T47D (cell line): Measurements from ENCODE around the gene PHACTR1.

ENCODE experiments used
- DNase-seq, 2 experiments: peaks; one replicate each; pipeline versions ENCODE4 v3.0.0 to v3.0.0-alpha.2; 2011 to 2012; ENCODE audit warnings: low read depth in 1 of 2, low spot score in 1 of 2
- JUND ChIP-seq: IDR thresholded peaks from 2 replicates; pipeline ENCODE4 v1.6.1; 2012; ENCODE audit warnings: low read depth
- in situ Hi-C: cut with HindIII; loops from 2 replicates; pipeline ENCODE4 v1.10.0; 2016; ENCODE audit warnings: low sequenced_read_pairs, low pct_unique_long_range_greater_than_20kb

PHACTR1 gene

DNA sequence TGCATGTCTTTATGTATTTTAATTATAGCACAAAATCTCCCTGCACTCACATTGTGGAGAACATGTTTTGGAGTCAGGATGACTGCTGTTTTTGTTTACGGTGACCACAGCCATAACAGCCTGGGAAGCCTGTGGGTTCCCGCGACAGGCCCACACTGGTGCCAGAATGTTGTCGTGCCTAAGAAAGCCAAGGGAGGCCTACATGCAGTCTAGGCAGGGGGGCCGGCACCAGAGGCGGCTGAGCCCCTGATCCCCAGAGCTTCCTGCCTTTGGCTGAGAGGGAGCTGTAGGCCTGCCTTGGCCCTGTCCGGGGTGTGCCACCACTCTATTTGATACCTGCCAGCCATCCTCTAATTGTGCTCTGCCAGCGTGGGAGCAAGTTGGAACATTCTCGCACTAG, 565.1 kb downstream of the PHACTR1 start:
- TF ChIP-seq JUND: no peak
- DNase-seq: no peak
- in situ Hi-C loops: no loop called here

DNA sequence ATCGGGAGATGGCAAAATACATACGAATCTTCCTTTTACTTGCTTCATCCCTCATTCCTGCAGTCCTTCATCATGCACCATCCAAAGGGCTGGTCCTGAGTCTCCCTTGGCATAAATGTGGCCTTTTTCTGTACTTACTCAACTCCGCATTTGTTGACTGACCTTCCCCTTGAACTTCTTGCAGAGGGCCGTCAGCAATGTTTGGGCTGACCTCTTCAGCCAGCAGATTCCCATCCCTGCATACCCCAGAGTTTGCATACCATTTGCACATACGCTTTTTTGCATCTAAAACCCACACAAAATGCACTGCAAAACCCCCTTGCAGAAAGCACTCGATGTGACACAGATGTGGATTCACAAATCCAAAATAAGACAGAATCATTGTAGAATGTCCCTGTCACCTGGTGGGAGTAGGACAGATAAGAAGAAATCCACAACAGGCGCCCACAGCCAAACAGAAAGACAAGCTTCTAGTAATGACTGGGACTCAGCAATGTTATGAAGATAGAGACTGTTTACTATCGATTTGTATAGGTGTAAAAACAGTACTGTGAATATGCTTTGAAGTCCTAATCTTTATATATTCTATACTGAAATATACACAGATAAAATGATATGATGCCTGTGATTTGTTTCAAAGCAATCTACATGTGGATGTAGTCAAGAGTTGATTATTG, 566.0 kb downstream of the PHACTR1 start:
- DNase-seq: no peak
- TF ChIP-seq JUND: no peak
- in situ Hi-C loops: no loop called here

DNA sequence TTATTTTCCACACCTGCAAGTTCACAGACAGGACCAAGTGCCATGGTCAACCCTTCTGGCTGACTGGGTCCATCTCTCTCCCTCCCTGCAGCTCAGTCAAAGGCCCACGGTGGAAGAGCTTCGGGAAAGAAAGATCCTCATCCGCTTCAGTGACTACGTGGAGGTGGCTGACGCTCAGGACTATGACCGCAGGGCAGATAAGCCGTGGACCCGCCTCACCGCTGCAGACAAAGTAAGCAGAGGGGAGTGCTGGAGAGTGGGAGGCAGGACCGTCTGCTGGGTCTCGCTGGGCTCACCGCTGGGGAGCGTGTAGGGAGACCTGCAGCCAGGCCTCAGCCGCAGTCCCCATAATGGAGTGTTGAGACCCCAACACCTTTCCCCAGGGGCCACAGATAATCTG, 566.8 kb downstream of the PHACTR1 start:
- in situ Hi-C loops: no loop called here
- no peak for TF ChIP-seq JUND
- no peak for DNase-seq

GRCh38 chr6:13284646-13285045, 568.1 kb downstream of the PHACTR1 start:
- in situ Hi-C loops: no loop called here
- no peak for DNase-seq
- TF ChIP-seq JUND: no peak

DNA sequence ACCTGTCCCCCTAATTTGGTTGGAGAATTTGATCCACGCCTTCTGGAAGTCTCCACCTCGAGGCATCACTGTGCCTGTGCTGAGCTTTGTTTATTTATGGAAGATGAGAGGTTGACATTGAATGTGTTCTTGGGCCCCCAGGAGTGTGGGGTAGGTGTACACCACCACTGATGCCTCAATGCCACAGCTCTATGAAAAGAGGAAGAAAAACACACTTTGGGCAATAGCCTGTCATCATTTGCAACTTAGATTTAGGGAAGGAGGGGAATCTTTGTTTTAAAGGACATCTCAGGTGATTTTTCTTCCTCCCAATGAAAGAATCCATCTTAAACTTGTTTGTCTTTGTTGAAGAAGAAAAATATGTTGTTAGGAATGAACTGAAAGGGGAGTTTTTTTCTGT, 569.1 kb downstream of the PHACTR1 start:
- in situ Hi-C loops: no loop called here
- no peak for DNase-seq
- no peak for TF ChIP-seq JUND

GRCh38 chr6:13286181-13286580, 569.6 kb downstream of the PHACTR1 start:
- no peak for TF ChIP-seq JUND
- DNase-seq: no peak
- in situ Hi-C loops: no loop called here

DNA sequence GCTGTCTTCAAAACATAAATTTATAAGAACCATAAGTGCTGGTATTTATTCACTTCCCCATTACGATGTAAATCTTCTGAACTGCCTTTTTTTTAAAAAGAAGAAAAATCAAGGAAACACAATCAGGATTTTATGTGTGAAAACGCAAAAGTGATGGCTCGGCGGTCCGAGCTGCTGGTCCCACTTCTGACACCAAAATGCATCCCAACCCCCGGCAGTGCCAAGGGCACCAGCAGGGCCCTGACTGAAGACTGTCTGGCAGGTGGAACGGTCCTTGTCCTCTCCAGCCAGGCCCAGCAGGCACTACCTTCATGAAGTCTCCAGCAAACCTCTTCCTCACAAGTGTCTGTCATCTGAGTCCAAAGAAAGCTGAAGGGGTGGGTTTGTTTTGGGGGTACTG, 570.5 kb downstream of the PHACTR1 start:
- no peak for TF ChIP-seq JUND
- no peak for DNase-seq
- in situ Hi-C loops: no loop called here

DNA sequence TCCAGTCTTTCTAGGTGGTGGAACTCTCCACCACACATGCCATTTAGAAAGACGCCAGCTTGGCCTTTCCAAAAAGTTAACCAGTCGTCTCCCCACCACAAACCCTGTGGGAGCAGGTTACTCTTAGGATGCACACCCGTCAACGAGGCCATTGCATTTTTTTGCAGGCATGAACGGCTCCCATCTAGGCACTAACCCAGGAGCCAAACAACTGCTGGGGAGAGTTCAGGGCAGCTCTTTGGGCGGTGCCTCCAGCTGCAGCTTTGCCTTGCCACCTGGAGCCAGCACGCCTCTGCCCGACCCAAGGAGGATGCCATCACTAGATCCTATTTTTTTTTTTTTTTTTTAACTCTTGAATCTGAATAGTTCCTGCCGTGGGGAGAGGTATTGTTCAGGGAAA, 571.9 kb downstream of the PHACTR1 start:
- in situ Hi-C loops: no loop called here
- DNase-seq: no peak
- no peak for TF ChIP-seq JUND

GRCh38 chr6:13288969-13289391, 572.4 kb downstream of the PHACTR1 start:
- TF ChIP-seq JUND: no peak
- in situ Hi-C loops: no loop called here
- no peak for DNase-seq

GRCh38 chr6:13289789-13290318, 573.3 kb downstream of the PHACTR1 start:
- DNase-seq: no peak
- no peak for TF ChIP-seq JUND
- in situ Hi-C loops: no loop called here

DNA sequence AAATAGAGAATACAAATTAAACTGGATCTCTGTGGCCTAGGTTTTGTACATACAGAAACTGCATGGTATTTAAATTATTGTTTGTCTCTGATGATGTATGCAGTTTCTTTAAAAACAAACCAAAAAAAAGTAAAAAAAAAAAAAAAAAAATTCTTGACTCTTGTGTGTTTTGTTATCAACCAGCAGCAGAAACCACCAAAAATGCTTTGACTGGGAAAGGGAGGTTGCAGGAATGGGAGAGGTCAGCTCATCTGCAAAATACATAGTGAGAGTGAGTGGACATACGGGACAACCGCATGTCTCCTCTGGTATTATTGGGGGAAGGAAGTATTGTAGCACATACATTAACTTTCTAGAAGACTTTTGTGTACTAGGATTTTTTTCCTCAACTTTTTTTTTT, 573.8 kb downstream of the PHACTR1 start:
- no peak for DNase-seq
- in situ Hi-C loops: no loop called here
- no peak for TF ChIP-seq JUND

- DNase-seq: no peak
- no peak for TF ChIP-seq JUND
- in situ Hi-C loops: no loop called here
These were observed 576.2 kb downstream of the PHACTR1 start for GRCh38 chr6:13292774-13293173.

DNA sequence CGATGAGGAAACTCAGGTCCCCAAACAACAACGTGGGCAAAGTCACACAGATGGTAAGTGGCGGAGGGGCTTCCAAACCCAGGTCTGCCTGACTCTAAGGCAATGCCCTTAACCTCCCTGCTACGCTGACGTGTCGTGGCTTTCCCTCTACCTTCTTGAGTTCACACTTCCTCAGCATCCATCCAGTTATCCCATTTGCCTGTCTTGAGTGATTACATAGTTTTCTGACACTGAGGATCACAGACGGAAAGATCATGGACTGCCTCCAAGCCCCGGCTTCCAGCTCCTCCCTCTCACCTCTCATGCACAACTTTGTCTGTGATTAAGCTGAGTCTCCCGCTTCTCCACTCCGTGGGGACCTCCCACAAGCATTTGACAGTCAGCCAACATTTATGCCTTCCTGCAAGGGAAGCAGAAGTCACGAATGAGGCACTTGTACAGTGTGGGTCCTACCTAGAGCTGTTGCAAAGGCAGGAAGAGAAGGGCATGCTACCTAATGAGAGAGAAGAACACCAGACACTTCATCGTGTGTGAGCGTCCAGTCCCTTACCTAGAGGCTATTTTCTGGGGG, 578.0 kb downstream of the PHACTR1 start:
- DNase-seq: no peak
- TF ChIP-seq JUND: no peak
- in situ Hi-C loops: no loop called here

- no peak for TF ChIP-seq JUND
- in situ Hi-C loops: no loop called here
- no peak for DNase-seq
These were observed 579.0 kb downstream of the PHACTR1 start for GRCh38 chr6:13295576-13295975.
